ENCODE data around the gene HTR4.

The HTR4 gene

GRCh38 chr5:148511810-148512347 lies 142.4 kb downstream of the HTR4 start:
- Histone ChIP-seq H3K27me3 (ENCODE audit: control insufficient read depth in 1 of 2, insufficient read depth in 1 of 2, low read length in 2 of 2) (no peaks in the 10 kb centered on the region), H2BK5ac (ENCODE audit: low read depth, low read length, poor library complexity, severe bottlenecking) (no peak overlapping the region), H4K91ac (ENCODE audit: low read length) (no peak overlapping the region), H3K27ac (ENCODE audit: low read length, poor library complexity, severe bottlenecking) (no peak overlapping the region), H3K36me3 (ENCODE audit: control insufficient read depth in 1 of 2, insufficient read depth in 2 of 2, low read depth in 1 of 2, low read length in 2 of 2) (no peaks in the 10 kb centered on the region), H2BK15ac (ENCODE audit: low read depth, poor library complexity, severe bottlenecking) (no peak overlapping the region), H2AFZ (ENCODE audit: low read depth, low read length) (no peak overlapping the region), H3K9ac (ENCODE audit: low read length) (no peak overlapping the region), H2AK5ac (ENCODE audit: low read length, severe bottlenecking) (no peak overlapping the region), H3K4me1 (ENCODE audit: control insufficient read depth, insufficient read depth, low read depth, low read length) (no peaks in the 10 kb centered on the region), H4K8ac (ENCODE audit: low read length) (no peak overlapping the region), H3K4me2 (ENCODE audit: low read length, poor library complexity, severe bottlenecking) (no peak overlapping the region), H3K18ac (ENCODE audit: low read depth in 1 of 2, low read length in 2 of 2) (no peak overlapping the region), H2BK120ac (ENCODE audit: low read depth, low read length) (no peak overlapping the region), H3K23ac (ENCODE audit: low read length in 2 of 2) (no peak overlapping the region), H3K14ac (ENCODE audit: low read length in 2 of 2) (no peak overlapping the region), H3K4me3 (ENCODE audit: insufficient read depth in 1 of 2, low read depth in 1 of 2, low read length in 2 of 2) (no peak overlapping the region), H3K9me3 (ENCODE audit: control insufficient read depth, low read length) (peaks cover 8% of the 10 kb centered on the region), H3K79me1 (replicated peaks; ENCODE audit: low read length, poor library complexity, severe bottlenecking) (no peaks in the 10 kb centered on the region), H2BK12ac (ENCODE audit: low read length in 2 of 2) (no peak overlapping the region), H3K4ac (ENCODE audit: low read depth in 1 of 2, low read length in 2 of 2) (no peak overlapping the region)
- 26% methylated on average over 1 of the region's 1 CpG for WGBS
- no peak for DNase-seq

GRCh38 chr5:148509893-148510292 lies 144.4 kb downstream of the HTR4 start:
- Histone ChIP-seq H3K36me3 (ENCODE audit: control insufficient read depth in 1 of 2, insufficient read depth in 2 of 2, low read depth in 1 of 2, low read length in 2 of 2) (no peaks in the 10 kb centered on the region), H3K9ac (ENCODE audit: low read length) (no peak overlapping the region), H3K4me3 (ENCODE audit: insufficient read depth in 1 of 2, low read depth in 1 of 2, low read length in 2 of 2) (no peak overlapping the region), H3K4ac (ENCODE audit: low read depth in 1 of 2, low read length in 2 of 2) (no peak overlapping the region), H3K14ac (ENCODE audit: low read length in 2 of 2) (no peak overlapping the region), H3K27ac (ENCODE audit: low read length, poor library complexity, severe bottlenecking) (no peak overlapping the region), H3K9me3 (ENCODE audit: control insufficient read depth, low read length) (peaks cover under 1% of the 10 kb centered on the region), H2BK5ac (ENCODE audit: low read depth, low read length, poor library complexity, severe bottlenecking) (no peak overlapping the region), H4K91ac (ENCODE audit: low read length) (no peak overlapping the region), H3K4me2 (ENCODE audit: low read length, poor library complexity, severe bottlenecking) (no peak overlapping the region), H2BK120ac (ENCODE audit: low read depth, low read length) (no peak overlapping the region), H3K23ac (ENCODE audit: low read length in 2 of 2) (no peak overlapping the region), H2BK15ac (ENCODE audit: low read depth, poor library complexity, severe bottlenecking) (no peak overlapping the region), H2AK5ac (ENCODE audit: low read length, severe bottlenecking) (no peak overlapping the region), H4K8ac (ENCODE audit: low read length) (no peak overlapping the region), H3K18ac (ENCODE audit: low read depth in 1 of 2, low read length in 2 of 2) (no peak overlapping the region), H2BK12ac (ENCODE audit: low read length in 2 of 2) (no peak overlapping the region), H3K27me3 (ENCODE audit: control insufficient read depth in 1 of 2, insufficient read depth in 1 of 2, low read length in 2 of 2) (no peaks in the 10 kb centered on the region), H2AFZ (ENCODE audit: low read depth, low read length) (no peak overlapping the region), H3K79me1 (replicated peaks; ENCODE audit: low read length, poor library complexity, severe bottlenecking) (no peaks in the 10 kb centered on the region), H3K4me1 (ENCODE audit: control insufficient read depth, insufficient read depth, low read depth, low read length) (no peaks in the 10 kb centered on the region)
- WGBS: 86% methylated on average over 2 of the region's 2 CpGs
- no peak for DNase-seq

DNA sequence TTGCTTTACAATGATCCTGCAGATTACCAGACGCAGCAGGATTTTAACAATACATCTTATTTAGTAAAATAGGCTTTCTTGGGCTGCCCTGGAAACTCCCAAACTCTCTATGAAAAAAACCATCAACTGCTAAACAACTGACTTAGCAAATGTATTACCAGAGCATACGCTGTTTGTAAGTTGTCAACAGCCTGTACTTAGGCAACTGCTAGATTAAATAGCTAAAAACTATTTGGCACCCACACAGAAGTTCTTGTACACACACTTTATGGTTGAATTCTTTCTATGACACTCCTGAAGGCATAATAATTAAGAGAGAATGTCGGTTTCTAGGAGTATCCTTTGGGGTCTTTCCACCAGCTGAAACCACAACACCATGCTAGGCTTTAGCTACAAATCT lies 146.7 kb downstream of the HTR4 start:
- no peaks in the 10 kb centered on the region for H3K27me3 ChIP-seq (ENCODE audit: control insufficient read depth in 1 of 2, insufficient read depth in 1 of 2, low read length in 2 of 2)
- no peak overlapping the region for H3K9ac ChIP-seq (ENCODE audit: low read length)
- H3K14ac ChIP-seq (ENCODE audit: low read length in 2 of 2): no peak overlapping the region
- H3K18ac ChIP-seq (ENCODE audit: low read depth in 1 of 2, low read length in 2 of 2): no peak overlapping the region
- H2BK5ac ChIP-seq (ENCODE audit: low read depth, low read length, poor library complexity, severe bottlenecking): no peak overlapping the region
- H2BK12ac ChIP-seq (ENCODE audit: low read length in 2 of 2): no peak overlapping the region
- H3K23ac ChIP-seq (ENCODE audit: low read length in 2 of 2): no peak overlapping the region
- no peaks in the 10 kb centered on the region for H3K36me3 ChIP-seq (ENCODE audit: control insufficient read depth in 1 of 2, insufficient read depth in 2 of 2, low read depth in 1 of 2, low read length in 2 of 2)
- H3K9me3 ChIP-seq (ENCODE audit: control insufficient read depth, low read length): no peaks in the 10 kb centered on the region
- H3K79me1 ChIP-seq (replicated peaks; ENCODE audit: low read length, poor library complexity, severe bottlenecking): no peaks in the 10 kb centered on the region
- H3K4me3 ChIP-seq (ENCODE audit: insufficient read depth in 1 of 2, low read depth in 1 of 2, low read length in 2 of 2): no peak overlapping the region
- no peak overlapping the region for H2BK15ac ChIP-seq (ENCODE audit: low read depth, poor library complexity, severe bottlenecking)
- no peaks in the 10 kb centered on the region for H3K4me1 ChIP-seq (ENCODE audit: control insufficient read depth, insufficient read depth, low read depth, low read length)
- H2AK5ac ChIP-seq (ENCODE audit: low read length, severe bottlenecking): no peak overlapping the region
- H2BK120ac ChIP-seq (ENCODE audit: low read depth, low read length): no peak overlapping the region
- no peak overlapping the region for H3K4ac ChIP-seq (ENCODE audit: low read depth in 1 of 2, low read length in 2 of 2)
- no peak overlapping the region for H4K8ac ChIP-seq (ENCODE audit: low read length)
- H3K4me2 ChIP-seq (ENCODE audit: low read length, poor library complexity, severe bottlenecking): no peak overlapping the region
- H4K91ac ChIP-seq (ENCODE audit: low read length): no peak overlapping the region
- no peak for DNase-seq
- H2AFZ ChIP-seq (ENCODE audit: low read depth, low read length): no peak overlapping the region
- no peak overlapping the region for H3K27ac ChIP-seq (ENCODE audit: low read length, poor library complexity, severe bottlenecking)
- 82% methylated on average over 3 of the region's 3 CpGs for WGBS

DNA sequence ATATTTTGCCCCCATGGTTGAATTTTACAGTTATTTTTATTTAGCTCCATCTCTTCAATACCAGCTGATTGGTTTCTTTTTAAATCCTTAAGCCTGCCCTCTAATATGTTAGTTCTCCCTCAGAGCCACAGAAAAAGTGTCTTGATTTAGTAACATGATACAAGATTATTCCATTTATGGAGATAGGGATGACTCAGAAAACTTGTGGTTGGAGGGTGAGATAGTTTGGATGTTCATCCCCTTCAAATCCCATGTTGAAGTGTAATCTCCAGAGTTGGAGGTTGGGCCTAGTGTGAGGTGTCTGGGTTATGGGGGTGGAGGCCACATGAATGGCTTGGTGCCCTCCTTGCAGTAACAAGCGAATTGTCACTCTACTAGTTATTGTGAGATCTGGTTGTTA lies 154.9 kb downstream of the HTR4 start:
- Histone ChIP-seq H2BK120ac (ENCODE audit: low read depth, low read length) (no peak overlapping the region), H3K23ac (ENCODE audit: low read length in 2 of 2) (no peak overlapping the region), H3K9me3 (ENCODE audit: control insufficient read depth, low read length) (no peaks in the 10 kb centered on the region), H2BK5ac (ENCODE audit: low read depth, low read length, poor library complexity, severe bottlenecking) (no peak overlapping the region), H3K18ac (ENCODE audit: low read depth in 1 of 2, low read length in 2 of 2) (no peak overlapping the region), H2BK15ac (ENCODE audit: low read depth, poor library complexity, severe bottlenecking) (no peak overlapping the region), H3K36me3 (ENCODE audit: control insufficient read depth in 1 of 2, insufficient read depth in 2 of 2, low read depth in 1 of 2, low read length in 2 of 2) (no peaks in the 10 kb centered on the region), H3K9ac (ENCODE audit: low read length) (no peak overlapping the region), H3K79me1 (replicated peaks; ENCODE audit: low read length, poor library complexity, severe bottlenecking) (no peaks in the 10 kb centered on the region), H3K27ac (ENCODE audit: low read length, poor library complexity, severe bottlenecking) (no peak overlapping the region), H2AK5ac (ENCODE audit: low read length, severe bottlenecking) (no peak overlapping the region), H3K27me3 (ENCODE audit: control insufficient read depth in 1 of 2, insufficient read depth in 1 of 2, low read length in 2 of 2) (peaks cover 0 to 2% of the 10 kb centered on the region in 2 experiments), H2BK12ac (ENCODE audit: low read length in 2 of 2) (no peak overlapping the region), H3K4ac (ENCODE audit: low read depth in 1 of 2, low read length in 2 of 2) (no peak overlapping the region), H3K4me2 (ENCODE audit: low read length, poor library complexity, severe bottlenecking) (no peak overlapping the region), H4K91ac (ENCODE audit: low read length) (no peak overlapping the region), H2AFZ (ENCODE audit: low read depth, low read length) (no peak overlapping the region), H3K4me3 (ENCODE audit: insufficient read depth in 1 of 2, low read depth in 1 of 2, low read length in 2 of 2) (no peak overlapping the region), H3K14ac (ENCODE audit: low read length in 2 of 2) (no peak overlapping the region), H3K4me1 (ENCODE audit: control insufficient read depth, insufficient read depth, low read depth, low read length) (no peaks in the 10 kb centered on the region), H4K8ac (ENCODE audit: low read length) (no peak overlapping the region)
- WGBS: no CpG with 5 or more reads among the region's 1 CpG
- no peak for DNase-seq
